Fibroblast of upper back skin (primary cell): ENCODE data around the gene ATP6V1F.

Experiments
- DNase-seq: peaks from one replicate; pipeline ENCODE4 v3.0.0-alpha.2; 2013

The ATP6V1F gene

DNA sequence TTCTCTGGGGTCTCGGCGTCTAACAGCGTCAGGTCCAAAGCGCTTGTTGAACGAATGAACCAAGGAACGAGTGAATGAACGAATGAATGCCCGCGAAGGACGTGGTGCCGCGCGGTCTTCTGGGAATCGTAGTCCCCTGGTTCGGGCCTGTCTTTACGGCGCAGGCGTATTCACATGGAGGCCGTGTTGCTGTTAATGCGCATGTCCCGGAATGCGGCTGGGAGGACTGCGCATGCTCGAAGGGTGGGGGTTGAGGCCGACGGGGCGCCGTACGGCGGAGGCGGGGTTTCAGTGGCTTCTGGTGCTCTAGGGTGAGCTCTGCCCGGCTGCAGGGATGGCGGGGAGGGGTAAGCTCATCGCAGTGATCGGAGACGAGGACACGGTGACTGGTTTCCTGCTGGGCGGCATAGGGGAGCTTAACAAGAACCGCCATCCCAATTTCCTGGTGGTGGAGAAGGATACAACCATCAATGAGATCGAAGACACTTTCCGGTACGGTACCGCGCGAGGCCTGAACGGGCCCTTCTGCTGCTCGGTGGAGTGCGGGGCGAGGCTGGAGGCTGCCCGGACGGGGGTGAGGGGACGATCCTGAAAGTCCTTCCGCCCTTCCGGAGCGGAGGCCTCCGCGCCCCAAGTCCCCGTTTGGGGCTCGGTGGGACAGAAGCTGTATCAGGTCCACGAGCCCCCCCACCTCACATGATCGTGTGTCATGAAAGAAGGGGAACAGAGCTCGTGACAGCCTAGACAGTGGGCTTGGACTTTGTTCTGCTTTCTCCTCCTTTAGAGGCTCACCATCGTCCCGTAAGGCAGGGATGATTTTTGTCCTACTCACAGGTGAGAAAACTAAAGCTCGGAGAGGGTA lies at the start of gene ATP6V1F:
Gene ATP6V1F, plus strand, starts transcription at position 286 of the 862 bp plus-strand sequence. Its CDS starts 49 bp downstream, at position 335.
- peak; percentile 97 for DNase-seq

DNA sequence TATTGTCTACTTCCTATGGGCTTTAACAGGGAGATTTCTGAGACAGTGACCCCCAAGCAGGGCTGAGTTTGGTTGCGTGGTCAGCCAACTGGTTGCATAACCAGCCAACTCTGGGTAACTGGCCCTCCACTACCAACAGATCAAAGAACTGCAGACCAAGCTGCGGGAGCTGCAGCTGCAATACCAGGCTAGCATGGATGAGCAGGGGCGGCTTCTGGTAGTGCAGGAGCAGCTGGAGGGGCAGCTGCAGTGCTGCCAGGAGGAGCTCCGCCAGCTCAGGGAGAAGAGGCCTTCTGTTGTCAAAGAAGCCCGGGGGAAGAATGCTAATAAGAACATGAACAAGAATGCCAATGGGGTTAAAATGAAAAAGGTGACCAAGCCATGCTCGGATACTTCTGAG lies 48.2 kb upstream of the ATP6V1F start:
- DNase-seq, result no peak

- DNase-seq, result no peak
These were observed 47.2 kb upstream of the ATP6V1F start for GRCh38 chr7:128815289-128815942.

DNA sequence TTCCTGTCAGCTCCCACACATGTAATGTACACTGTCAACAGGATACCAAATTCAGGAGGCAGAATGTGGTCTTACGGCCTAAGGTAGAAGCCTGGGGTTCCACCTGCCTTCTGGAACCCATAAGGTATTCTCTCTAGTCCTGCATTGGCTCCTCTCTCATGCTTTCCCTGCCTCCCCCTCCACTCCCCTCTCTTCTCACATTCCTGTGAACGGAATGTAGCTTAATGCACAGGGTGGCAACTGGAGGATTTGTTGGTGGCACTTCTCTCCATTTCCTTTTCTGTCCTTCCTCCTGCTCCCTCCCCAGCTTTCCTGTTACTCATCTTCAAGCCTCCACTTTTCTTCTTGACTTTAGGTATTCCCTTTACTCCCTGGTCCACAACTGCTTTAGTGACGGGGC lies 44.0 kb upstream of the ATP6V1F start:
- no peak for DNase-seq

DNA sequence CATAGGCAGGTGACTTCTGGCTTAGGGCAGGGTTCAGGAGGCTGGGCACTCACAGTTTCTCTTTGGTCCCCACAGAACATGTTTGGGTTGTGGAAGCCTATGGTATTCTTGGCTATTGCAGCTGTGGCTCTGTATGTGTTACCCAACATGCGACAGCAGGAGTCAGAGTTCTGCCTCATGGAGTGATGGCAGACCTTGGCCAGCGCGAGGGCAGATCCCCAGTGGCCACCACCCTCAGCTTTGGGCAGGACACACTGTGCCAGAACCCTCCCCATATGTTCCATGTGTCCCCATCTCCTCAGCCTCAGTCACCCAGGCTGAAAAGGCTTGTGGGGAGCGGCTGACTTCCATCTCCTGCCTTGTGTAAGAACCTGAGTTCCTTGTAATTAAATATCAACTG lies 40.9 kb upstream of the ATP6V1F start:
- no peak for DNase-seq

GRCh38 chr7:128826512-128826911 lies 36.1 kb upstream of the ATP6V1F start:
- no peak for DNase-seq

- no peak for DNase-seq
These were observed 35.8 kb upstream of the ATP6V1F start for GRCh38 chr7:128826916-128827247.

DNA sequence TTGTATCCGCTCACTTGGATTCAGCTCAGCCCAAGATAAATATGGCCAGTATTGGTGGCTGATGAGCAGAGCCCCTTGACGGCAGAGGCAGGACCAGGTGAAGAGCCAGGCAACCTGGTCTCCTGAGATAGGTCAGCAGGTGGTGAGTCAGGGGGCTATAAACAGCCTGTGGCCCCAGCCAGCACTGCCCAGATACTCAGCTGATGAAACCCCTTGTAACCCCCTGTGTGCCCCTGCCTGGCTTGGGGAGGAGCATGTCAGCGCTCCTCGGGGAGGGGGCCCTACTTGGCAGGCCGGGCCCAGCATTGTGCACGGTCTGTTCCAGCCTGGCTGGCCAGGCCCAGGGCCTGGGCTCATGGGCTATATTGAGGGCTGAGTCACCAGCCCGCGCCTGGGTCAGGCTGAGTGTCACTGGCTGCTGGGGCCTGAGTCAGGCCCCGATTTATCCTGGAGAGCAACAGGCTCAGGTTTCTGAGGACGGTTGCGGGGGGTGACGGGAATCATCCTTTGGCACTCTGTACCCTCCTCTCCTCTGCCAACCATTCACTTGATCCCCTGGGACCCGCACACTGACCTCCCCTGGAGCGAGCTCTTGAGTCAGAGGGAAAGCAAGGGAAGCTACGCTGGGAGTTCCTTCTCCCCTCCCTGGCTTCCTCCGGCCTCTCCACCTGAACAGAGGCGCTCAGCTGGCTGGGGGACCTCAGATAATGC lies 35.3 kb upstream of the ATP6V1F start:
- DNase-seq, result peak; percentile 81

DNA sequence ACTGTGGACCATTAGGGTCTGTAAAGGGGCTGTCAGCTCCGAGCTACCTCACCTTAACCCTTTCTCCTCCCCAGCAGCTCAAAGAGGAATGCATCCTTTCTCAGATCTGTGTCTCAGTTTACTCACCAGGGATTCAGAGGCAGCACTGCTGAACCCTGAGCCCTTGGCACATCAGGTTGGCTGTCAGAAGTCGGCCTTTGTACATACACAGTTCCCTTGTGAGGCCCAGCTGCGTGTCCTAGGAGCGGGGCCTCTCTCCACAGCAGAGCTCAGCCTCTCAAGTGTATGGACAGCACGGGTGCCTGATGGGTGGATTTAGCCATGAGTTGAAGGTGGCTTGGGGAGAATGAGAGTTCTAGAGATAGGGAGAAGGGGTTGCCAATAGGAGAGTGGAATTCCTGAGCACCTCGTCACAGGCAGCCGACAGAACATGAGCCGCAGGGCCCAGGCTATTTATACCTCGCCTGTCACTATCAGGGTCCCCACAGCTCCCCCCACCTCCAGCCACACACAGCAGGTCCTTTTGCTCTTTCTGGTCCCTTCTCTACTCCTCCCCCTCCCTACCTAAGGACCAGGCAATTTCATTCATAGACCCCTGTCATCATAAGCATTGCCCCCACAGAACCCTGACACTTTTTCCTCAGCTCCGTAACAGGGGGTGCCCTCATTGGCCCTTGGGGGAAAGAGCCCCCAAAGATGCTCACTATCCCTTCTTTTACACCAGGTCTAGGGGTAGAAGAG lies 34.5 kb upstream of the ATP6V1F start:
- DNase-seq, result peak; percentile 85

DNA sequence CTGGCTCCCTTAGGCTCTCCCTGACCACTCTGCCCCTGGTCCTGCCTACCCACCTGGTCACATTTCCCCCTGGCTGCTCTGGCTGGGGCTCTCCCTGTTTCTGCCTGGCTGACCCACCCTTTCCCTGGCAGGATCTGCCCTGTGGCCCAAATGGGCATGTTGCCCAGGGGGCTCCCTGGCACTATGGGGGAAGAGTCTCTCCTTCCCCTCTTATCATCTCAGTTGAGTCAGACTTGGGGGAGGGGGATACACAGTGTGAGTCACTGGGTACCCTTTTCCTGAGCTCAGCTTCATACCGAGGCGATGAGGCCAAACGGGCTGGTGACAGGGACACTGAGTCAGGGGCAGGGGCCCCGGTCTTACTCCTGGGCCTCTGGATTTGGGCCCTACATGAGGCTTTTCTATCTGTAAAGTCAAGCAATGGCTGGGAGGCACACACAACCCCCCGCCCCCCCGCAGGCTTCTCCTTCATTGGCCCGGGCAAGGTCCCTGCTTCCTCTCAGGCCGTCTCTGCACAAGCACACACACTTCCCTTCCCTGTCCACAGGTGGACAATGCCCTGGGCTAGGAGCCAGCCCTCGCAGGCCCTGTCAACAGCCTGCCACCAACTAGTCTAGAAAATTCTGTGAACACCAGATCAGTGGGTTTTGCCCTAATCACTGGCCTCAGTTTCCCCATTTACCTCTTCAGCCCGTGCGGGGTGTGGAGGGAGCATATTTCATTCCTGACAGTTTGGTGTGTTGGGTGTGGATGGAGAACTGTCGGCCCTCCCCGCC lies 33.1 kb upstream of the ATP6V1F start:
- peak; percentile 67 for DNase-seq

GRCh38 chr7:128830231-128831177 lies 32.2 kb upstream of the ATP6V1F start, which contains the start of gene FLNC:
Gene FLNC (plus strand): TSS chr7:128830406. CDS start chr7:128830638, 232 bp downstream.
- DNase-seq, result peak; percentile 78

- peak; percentile 87 for DNase-seq
These were observed 31.3 kb upstream of the ATP6V1F start for GRCh38 chr7:128831178-128831993.

GRCh38 chr7:128831994-128832879 lies 30.4 kb upstream of the ATP6V1F start:
- peak; percentile 69 for DNase-seq

DNA sequence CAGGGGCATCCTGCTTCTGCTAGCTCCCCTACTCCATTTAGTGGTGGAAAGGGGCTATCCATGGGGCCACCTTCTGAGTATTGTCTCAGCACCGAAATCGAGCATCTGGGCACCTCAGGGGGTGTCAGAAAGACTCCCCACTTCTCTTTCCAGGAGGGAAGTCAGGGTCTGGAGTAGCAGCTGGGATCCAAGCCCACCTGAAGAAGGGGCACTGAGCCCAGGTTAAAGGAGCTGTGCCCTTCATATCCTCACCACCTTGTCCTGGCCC lies 29.8 kb upstream of the ATP6V1F start:
- DNase-seq, result no peak

GRCh38 chr7:128833148-128833945 lies 29.3 kb upstream of the ATP6V1F start:
- peak; percentile 91 for DNase-seq

- DNase-seq, result no peak
These were observed 28.7 kb upstream of the ATP6V1F start for GRCh38 chr7:128833946-128834325.

- DNase-seq, result no peak
These were observed 27.4 kb upstream of the ATP6V1F start for GRCh38 chr7:128835231-128835751.
